Suppressor macrophage treated with lipopolysaccharide for 1 hour (primary cell): ENCODE results near the gene LMX1A.

Experiments used
- DNase-seq, 3 donors: peaks; one replicate each; pipeline ENCODE4 v3.0.0-alpha.2; 2020 to 2022

Gene LMX1A

DNA sequence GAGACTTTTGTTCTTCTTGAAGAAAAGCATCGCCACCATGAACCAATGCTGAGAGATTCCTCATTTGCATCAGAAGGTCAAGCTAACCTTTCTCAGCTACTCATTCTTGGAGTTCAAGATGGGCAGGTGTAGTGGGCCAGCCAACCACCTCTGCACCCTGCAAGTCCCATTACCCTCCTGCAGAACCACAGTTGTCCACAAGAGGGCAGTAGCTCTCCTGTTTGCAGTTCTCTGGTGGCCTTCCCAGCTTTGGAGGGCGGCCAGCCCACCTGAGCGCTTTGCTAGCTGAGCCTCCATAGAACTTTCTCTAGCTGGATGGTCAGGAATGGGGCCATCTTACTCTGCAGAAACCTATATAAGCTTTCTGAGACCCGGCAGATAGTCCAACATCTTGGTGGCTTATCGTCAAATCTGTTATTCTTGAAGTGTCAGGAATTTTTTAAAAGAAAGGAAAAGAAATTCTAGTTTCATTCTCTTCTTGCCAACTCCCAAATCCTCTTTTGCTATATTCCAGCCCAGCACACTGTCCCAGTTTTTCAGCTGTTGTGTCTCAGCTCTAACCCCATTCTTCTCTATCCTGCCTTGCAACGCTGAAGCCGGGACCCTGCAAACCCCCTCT, 11.0 kb upstream of the LMX1A start:
- DNase-seq = peak; percentile 73 to 79 (median 74)

- DNase-seq = no peak
These were observed 8.8 kb upstream of the LMX1A start for GRCh38 chr1:165365341-165365740.

GRCh38 chr1:165364568-165365133, 8.1 kb upstream of the LMX1A start:
- peak in 2 of 3 donors; percentile 12 to 22 for DNase-seq

DNA sequence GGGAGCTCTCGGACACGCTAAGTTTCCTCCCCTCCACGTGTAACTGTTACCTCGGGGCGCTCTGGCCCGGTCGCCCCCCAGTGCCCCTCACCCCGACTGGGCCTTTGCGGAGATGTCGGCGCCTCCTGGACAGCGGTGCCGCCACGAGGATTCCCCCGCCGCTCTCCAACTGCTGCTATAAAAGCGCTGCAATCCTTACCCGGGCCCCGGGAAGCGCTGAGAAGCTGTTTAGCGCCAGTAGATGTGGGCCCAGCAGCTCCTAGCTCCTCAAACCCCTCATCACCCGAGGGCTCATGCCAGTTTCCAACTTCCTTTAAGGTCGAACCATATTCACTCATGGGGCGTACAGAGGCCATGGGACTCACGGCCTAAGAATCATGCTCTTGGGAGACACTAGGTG, 361 bp upstream of the LMX1A start:
- no peak for DNase-seq

GRCh38 chr1:165355139-165355976, 1.2 kb downstream of the LMX1A start:
- no peak for DNase-seq

GRCh38 chr1:165354739-165355138, 1.8 kb downstream of the LMX1A start:
- DNase-seq = no peak

DNA sequence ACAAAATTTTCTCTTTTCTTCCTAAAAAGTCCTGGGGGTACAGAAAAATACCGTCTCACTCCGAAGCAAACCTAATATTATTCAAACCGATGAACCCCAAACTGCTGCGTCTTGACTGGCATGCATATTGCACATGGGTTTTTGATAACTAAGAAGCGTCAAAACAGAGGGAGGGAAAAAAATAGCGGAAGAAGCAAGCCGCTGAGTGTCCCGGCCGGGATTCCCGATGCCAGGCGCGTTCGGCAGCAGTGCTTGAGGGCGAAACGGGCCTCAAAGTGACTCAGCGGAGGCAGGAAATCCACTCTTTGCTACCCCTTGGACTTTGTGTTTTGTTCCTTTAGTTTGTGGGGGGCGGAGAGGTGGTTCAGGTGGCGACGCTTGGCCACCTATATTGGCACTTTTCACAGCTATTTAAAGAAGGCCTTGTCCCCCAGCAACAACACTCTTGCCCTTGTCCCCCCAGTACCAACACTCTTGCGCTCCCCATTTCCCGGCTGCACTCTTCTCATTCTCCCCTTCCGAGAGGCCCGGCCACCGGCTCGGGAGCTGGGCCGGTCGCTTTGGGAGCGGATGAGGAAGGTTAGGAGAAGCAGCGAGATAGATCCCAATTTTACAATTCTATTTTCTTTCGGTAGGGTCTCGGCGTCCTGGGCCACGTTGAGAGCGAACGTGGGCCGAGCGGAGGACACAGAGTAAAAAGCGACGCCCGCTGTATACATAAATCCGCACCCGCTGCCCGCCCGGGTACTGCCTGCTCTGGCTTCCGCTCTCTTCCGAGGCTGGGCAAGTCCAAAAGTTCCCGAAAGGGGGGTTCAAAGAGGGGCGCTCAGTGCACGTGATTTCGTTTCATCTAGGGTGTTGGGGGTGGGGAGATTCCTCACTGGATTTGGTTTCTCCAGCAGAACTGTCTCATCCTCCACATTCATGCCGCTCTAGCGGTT, 2.5 kb downstream of the LMX1A start:
- peak; percentile 63 to 73 (median 70) for DNase-seq

DNA sequence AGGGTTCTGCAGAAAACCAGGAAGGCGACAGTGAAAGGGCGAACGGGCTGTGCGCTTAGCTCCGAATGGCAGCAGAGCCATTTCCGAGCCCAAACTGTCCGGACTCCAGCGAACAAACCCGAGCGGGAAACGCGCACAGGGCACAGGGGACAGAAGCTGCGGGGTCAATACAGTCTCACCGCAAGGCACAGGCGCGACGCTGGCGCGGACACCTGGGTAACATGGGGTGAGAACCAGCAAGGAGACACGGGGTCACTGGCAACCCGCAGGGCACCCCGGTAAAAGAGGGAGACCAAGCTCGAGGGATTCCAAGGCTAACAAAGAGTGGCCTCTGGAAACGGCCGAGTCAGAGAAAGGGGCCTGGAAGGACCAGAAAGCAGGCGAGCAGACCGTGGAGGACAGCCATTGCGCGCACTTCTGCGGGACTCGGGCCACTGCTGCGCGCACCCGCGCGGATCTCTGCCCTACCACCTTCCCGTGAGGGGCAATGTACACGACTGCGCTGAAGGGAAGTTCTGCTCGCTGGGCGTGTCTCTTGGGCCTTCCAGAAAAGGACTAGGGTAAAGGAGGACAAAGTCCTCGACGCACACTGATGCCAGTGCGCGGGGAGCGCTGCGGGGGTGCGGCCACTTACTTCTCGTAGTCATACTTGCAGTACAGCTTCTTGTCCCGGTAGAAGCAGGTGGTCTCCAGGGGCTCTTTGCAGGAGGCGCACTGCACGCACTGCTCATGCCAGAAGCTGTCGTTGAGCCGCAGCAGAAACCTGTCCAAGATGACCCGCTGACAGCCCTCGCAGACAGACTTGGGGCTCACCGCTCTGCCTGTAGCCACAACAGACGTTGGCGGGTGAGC, 3.8 kb downstream of the LMX1A start:
- DNase-seq = no peak

DNA sequence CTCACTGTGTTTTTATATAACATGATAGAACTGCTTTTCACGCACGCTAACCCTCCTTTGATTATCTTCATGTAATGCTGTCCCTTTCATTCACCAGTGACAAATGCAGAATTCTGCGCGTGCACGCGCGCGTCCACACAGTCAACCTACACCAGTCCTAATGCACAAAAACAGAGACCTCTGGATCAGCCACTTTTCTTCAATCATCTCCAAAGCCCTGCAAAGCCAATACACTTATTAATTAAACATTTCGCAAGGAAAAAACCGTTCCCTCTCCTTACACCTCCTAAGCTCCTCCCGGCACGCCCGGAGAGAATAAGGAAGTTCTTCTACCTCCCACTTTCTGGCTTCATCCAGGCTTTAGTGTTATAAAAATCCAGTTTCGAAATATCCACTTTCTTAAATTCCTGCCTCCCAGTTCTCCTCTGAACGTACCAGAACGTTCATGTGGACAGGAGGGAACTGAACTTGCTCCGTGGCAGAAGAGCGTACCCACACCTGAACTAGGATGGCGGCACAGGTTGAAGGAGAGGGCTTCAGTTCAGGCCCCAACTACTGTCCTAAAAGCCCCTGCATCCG, 4.6 kb downstream of the LMX1A start:
- peak in 1 of 3 donors; percentile 19 for DNase-seq

GRCh38 chr1:165350840-165351239, 5.7 kb downstream of the LMX1A start:
- no peak for DNase-seq

DNA sequence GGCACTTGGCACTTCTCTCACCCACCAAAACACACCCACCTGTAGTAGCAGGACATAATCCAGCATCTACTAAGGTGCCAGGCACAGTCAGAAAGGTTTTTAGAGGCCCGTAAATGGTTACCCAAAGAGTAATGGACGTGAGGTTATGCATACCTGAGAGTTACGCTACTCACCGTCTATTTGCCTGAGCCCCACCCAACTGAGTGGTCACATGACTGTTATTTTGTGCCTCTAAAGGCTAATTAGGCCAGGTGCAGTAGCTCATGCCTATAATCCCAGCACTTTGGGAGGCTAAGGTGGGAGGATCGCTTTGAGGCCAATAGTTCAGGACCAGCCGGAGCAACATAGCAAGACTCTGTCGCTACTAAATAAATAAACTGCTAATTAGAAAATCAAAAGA, 11.0 kb downstream of the LMX1A start:
- DNase-seq = no peak

DNA sequence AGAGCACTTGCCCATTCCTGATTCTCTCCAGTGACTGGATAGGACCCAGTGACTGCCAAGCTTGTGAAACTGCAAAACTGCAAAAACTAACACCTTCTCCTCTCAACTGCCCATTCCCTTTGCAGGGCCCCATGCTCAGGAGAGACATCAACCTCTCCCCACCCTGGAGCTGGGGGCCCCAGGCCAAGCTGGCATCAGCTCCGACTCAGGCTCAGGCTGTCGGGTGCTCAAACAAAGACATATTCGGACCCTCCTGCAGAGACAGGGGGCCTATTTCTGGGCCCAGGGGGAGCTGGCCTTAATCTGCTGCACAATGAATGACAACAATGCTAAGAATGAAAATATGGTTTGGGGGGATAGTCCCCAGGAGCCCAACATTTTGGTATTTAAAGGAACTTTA, 11.8 kb downstream of the LMX1A start:
- DNase-seq = no peak

GRCh38 chr1:165344198-165344597, 12.3 kb downstream of the LMX1A start:
- no peak for DNase-seq

- no peak for DNase-seq
These were observed 13.9 kb downstream of the LMX1A start for GRCh38 chr1:165342587-165342986.

GRCh38 chr1:165342168-165342567, 14.3 kb downstream of the LMX1A start:
- DNase-seq = no peak

DNA sequence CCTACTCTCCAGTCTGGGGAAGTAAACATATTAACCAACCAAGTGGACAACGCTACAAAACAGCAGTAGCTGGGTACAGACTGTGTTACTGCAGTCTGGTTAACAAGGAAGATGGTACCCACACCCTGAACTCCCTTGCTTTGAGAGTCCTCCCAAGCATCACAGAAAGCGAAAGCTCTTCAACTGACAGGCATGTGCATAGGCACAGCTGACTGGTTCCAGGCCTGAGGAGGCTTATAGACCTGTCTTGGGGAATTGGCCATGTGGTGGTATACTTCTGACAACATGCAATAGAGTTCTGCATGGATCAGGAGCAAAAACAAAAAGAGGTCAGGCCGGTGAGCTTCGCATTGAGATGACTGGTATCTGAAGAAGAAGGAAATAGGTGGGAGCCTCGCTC, 17.4 kb downstream of the LMX1A start:
- DNase-seq = no peak

GRCh38 chr1:165330483-165330882, 26.0 kb downstream of the LMX1A start:
- no peak for DNase-seq

DNA sequence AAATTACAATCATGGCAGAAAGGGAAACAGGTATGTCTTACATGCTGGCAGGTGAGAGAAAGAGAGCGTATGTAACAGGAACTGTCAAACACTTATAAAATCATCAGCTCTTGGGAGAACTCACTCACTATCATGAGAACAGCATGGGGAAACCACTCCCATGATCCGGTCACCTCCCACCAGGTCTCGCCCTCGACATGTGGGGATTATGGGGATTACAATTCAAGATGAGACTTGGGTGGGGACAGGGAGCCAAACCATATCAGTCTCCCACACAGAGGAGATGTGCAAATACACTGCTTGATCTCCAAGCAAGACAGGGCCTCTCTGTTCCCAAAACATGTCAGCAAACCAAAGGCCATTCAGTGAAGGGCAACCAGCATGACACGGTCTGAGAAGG, 27.4 kb downstream of the LMX1A start:
- no peak for DNase-seq

- no peak for DNase-seq
These were observed 28.4 kb downstream of the LMX1A start for GRCh38 chr1:165328136-165328535.

DNA sequence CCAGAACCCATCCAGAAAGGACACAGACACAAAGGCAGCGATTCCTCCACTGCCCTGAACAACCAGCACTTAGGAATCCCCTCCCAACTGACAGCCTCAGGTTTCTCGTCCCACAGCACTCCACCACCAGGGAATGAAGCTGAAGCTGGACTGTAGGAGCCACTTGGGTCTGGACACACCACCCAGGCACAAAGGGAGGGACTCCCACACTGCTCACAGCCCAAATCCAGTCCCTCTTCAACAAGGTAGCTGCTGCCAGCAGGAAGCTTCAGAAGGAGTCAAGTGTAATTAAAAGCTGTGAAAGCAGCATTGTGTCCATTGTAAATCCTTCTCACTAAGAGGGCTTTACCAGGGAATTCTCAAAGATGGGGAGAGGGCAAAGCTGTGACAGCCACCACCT, 29.0 kb downstream of the LMX1A start:
- DNase-seq = no peak

DNA sequence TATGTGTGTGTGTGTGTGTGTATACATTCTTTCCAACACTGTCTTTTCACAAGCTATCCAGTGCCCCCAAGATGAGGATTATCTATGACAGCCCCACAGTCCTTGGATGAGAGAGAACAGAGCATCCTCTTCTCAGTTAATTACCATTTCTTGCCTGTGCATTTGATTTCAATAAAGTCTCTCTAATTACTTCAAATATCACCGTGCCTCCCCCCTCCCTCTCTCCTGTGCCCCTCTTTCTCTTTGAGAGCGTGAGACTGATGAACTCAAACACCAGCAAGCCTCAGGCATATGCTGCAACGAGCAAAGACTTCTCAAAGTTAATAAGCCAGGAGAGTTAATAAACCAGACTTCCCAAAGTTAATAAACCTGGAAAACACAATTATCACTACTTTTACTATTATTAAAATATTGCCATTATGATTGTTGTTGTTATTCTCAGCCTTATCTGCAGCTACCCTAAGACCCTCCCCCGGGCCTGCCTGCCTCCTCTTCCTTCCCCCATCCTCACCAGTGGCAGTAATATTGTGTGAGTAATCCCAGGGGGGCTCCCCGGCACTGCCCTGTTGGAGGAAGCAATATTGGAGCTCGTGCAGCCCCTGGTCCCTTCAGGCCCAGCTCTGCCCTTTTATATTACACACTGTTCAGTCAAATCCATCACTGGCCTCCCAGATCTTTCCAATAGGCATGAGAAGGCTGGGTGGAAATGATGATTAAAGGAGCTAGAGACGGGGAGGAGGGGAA, 30.9 kb downstream of the LMX1A start:
- no peak for DNase-seq
